DOHH2 (cell line): ENCODE results near the gene ZNF385B.

ENCODE experiments used
- H3F3A ChIP-seq: fragments of 200-600 bp; sonication (generic), shearing (Covaris generic); 2 replicates; pipeline ENCODE4 v1.6.0; 2016; ENCODE audit warnings: antibody characterized with exemption, mild to moderate bottlenecking; ENCODE audit not compliant: control insufficient read depth, insufficient read depth
- H3K27ac ChIP-seq: fragments of 200-600 bp; sonication (generic); 2 replicates; pipeline ENCODE4 v1.5.1; 2014; ENCODE audit warnings: low read depth, mild to moderate bottlenecking, low read length, moderate library complexity
- H3K27me3 ChIP-seq: fragments of 200-600 bp; sonication (generic); 2 replicates; pipeline ENCODE4 v1.6.1; 2014; ENCODE audit warnings: mild to moderate bottlenecking, low read length, mixed read lengths; ENCODE audit not compliant: control insufficient read depth
- H3K36me3 ChIP-seq: fragments of 200-600 bp; sonication (generic); 2 replicates; pipeline ENCODE4 v1.6.1; 2014; ENCODE audit warnings: mild to moderate bottlenecking, low read length, moderate library complexity, mixed read lengths; ENCODE audit not compliant: control insufficient read depth
- H3K4me1 ChIP-seq: fragments of 200-600 bp; sonication (generic); 2 replicates; pipeline ENCODE4 v1.6.1; 2014; ENCODE audit warnings: mild to moderate bottlenecking, low read length, mixed read lengths; ENCODE audit not compliant: control insufficient read depth
- H3K4me2 ChIP-seq: fragments of 200-600 bp; sonication (generic); 2 replicates; pipeline ENCODE4 v1.6.0; 2014; ENCODE audit warnings: mild to moderate bottlenecking, low read length, moderate library complexity
- H3K4me3 ChIP-seq: fragments of 200-600 bp; sonication (generic); 2 replicates; pipeline ENCODE4 v1.5.1; 2014; ENCODE audit warnings: mild to moderate bottlenecking, low read length, mixed read lengths
- H3K79me2 ChIP-seq: fragments of 200-600 bp; sonication (generic); 2 replicates; pipeline ENCODE4 v1.6.1; 2014; ENCODE audit warnings: mild to moderate bottlenecking, low read length, mixed read lengths; ENCODE audit not compliant: control insufficient read depth
- H3K9me2 ChIP-seq: fragments of 200-600 bp; sonication (generic); replicated peaks from 2 replicates; pipeline ENCODE4 v1.6.1; 2014; ENCODE audit warnings: mild to moderate bottlenecking, low read length, mixed read lengths; ENCODE audit not compliant: control insufficient read depth
- H3K9me3 ChIP-seq: fragments of 200-600 bp; sonication (generic); 2 replicates; pipeline ENCODE4 v1.6.1; 2014; ENCODE audit warnings: antibody characterized with exemption, low read length, mixed read lengths; ENCODE audit not compliant: control insufficient read depth, insufficient read depth
- H4K20me1 ChIP-seq: fragments of 200-600 bp; sonication (generic); 2 replicates; pipeline ENCODE4 v1.6.0; 2014; ENCODE audit warnings: low read depth, mild to moderate bottlenecking, antibody characterized with exemption, low read length, moderate library complexity; ENCODE audit not compliant: control insufficient read depth, insufficient read depth
- EZH2phosphoT487 ChIP-seq: fragments of 200-600 bp; sonication (generic); IDR thresholded peaks from 2 replicates; pipeline ENCODE4 v1.6.1; 2017; ENCODE audit warnings: borderline replicate concordance, mild to moderate bottlenecking, antibody characterized with exemption, low read length, moderate library complexity, mixed read lengths
- TF ChIP-seq, protein P1 (sequence below): fragments of 200-600 bp; sonication (generic); IDR thresholded peaks from one replicate; pipeline ENCODE4 v1.5.1; 2014; ENCODE audit warnings: antibody characterized with exemption, mild to moderate bottlenecking, low read depth, low read length; ENCODE audit not compliant: poor library complexity, severe bottlenecking

ZNF385B gene

GRCh38 chr2:179804206-179804605 lies 57.2 kb downstream of the ZNF385B start:
- H3K27me3 ChIP-seq, result no peaks in the 10 kb centered on the region
- H4K20me1 ChIP-seq, result no peaks in the 10 kb centered on the region
- no peak overlapping the region for H3K4me2 ChIP-seq
- TF ChIP-seq EZH2phosphoT487, result no peak
- TF ChIP-seq, protein P1, sequence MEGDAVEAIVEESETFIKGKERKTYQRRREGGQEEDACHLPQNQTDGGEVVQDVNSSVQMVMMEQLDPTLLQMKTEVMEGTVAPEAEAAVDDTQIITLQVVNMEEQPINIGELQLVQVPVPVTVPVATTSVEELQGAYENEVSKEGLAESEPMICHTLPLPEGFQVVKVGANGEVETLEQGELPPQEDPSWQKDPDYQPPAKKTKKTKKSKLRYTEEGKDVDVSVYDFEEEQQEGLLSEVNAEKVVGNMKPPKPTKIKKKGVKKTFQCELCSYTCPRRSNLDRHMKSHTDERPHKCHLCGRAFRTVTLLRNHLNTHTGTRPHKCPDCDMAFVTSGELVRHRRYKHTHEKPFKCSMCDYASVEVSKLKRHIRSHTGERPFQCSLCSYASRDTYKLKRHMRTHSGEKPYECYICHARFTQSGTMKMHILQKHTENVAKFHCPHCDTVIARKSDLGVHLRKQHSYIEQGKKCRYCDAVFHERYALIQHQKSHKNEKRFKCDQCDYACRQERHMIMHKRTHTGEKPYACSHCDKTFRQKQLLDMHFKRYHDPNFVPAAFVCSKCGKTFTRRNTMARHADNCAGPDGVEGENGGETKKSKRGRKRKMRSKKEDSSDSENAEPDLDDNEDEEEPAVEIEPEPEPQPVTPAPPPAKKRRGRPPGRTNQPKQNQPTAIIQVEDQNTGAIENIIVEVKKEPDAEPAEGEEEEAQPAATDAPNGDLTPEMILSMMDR, result no peak
- H3K27ac ChIP-seq, result no peak overlapping the region
- H3K9me2 ChIP-seq, result no peaks in the 10 kb centered on the region
- H3K36me3 ChIP-seq, result no peaks in the 10 kb centered on the region
- no peaks in the 10 kb centered on the region for H3F3A ChIP-seq
- no peak overlapping the region for H3K4me3 ChIP-seq
- H3K4me1 ChIP-seq, result peaks cover 7% of the 10 kb centered on the region
- peaks cover 26% of the 10 kb centered on the region for H3K79me2 ChIP-seq
- no peaks in the 10 kb centered on the region for H3K9me3 ChIP-seq

GRCh38 chr2:179802051-179802882 lies 59.1 kb downstream of the ZNF385B start:
- Histone ChIP-seq H3K4me2 (no peak overlapping the region), H3F3A (no peaks in the 10 kb centered on the region), H3K4me1 (no peaks in the 10 kb centered on the region), H3K9me3 (no peaks in the 10 kb centered on the region), H3K27ac (no peak overlapping the region), H4K20me1 (no peaks in the 10 kb centered on the region), H3K79me2 (peaks cover 23% of the 10 kb centered on the region), H3K36me3 (no peaks in the 10 kb centered on the region), H3K4me3 (no peak overlapping the region), H3K27me3 (no peaks in the 10 kb centered on the region), H3K9me2 (no peaks in the 10 kb centered on the region)
- TF ChIP-seq, protein P1, result no peak
- no peak for TF ChIP-seq EZH2phosphoT487

DNA sequence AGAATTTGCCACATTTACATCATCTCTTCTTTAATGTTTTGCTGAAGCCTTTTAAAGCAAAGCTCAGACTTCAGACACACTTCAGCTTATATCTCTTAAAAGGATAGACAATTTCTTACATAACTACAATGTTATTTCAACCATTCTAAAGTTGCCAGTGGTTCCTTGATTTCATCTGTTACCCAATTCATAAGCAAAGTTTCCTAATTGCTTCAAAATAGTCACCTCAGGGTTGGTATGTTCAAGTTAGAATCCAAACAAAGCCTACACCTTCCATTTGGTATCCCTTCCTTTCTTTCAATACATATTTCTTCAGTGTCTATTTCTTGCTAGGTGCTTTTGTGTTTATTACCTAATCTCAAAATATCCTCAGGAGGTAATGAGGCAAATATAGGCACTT lies 60.6 kb downstream of the ZNF385B start:
- Histone ChIP-seq H3K4me2 (no peak overlapping the region), H3K27ac (no peak overlapping the region), H3K36me3 (no peaks in the 10 kb centered on the region), H3K4me1 (no peaks in the 10 kb centered on the region), H3K9me2 (no peaks in the 10 kb centered on the region), H3K27me3 (no peaks in the 10 kb centered on the region), H3K4me3 (no peak overlapping the region), H3K79me2 (peaks cover 19% of the 10 kb centered on the region), H3F3A (no peaks in the 10 kb centered on the region), H3K9me3 (no peaks in the 10 kb centered on the region), H4K20me1 (no peaks in the 10 kb centered on the region)
- TF ChIP-seq EZH2phosphoT487, result no peak
- TF ChIP-seq, protein P1, result no peak
